GM12874 (cell line): ENCODE measurements around the gene AAK1.

ENCODE experiments used
- CTCF ChIP-seq: IDR thresholded peaks from 2 replicates; pipeline ENCODE4 v1.5.1; 2011; ENCODE audit warnings: low read depth, mild to moderate bottlenecking, control low read depth, low read length, moderate library complexity; ENCODE audit not compliant: insufficient read depth

AAK1 gene

GRCh38 chr2:69580486-69580885, 63.1 kb downstream of the AAK1 start:
- no peak for TF ChIP-seq CTCF

DNA sequence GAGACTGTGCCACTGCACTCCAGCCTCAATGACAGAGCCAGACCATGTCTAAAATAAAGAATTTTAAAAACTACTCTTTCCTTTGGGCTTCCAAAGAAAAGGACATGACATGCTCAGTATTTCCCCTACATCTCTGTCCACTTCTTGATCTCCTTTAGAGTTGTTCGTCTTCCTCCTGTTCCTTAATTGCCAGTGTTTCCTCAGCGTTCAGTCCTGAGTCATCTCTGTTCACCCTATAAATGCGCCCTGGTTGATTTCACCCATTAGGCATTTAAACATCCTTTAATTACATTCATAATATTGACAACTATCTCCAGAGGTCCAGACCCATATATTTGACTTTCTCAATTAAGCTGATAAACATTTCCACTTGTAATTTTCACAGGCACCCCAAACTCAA, 64.0 kb downstream of the AAK1 start:
- TF ChIP-seq CTCF, result no peak

- no peak for TF ChIP-seq CTCF
Measured at GRCh38 chr2:69578198-69578540, 65.4 kb downstream of the AAK1 start.

GRCh38 chr2:69577467-69578197, 65.9 kb downstream of the AAK1 start:
- no peak for TF ChIP-seq CTCF

DNA sequence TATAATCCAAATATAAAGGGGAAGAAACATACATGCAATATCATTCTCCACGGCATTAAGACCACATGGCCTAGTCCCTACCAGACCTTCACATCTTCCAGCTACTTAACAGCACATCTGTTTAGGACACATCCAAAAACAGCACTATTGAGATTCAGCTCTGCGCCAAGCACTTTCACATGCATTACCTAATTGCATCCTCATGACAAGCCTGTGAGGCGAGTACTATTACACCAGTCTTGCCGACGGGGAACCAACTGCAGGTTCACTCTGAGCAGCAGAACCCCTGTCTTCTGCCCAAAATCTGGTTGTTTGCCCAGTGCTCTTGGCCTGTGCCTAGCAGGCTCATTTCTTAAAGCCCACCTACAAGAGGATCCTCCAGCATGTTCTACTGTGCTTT, 66.7 kb downstream of the AAK1 start:
- no peak for TF ChIP-seq CTCF

GRCh38 chr2:69575926-69576325, 67.6 kb downstream of the AAK1 start:
- TF ChIP-seq CTCF, result no peak

GRCh38 chr2:69572641-69573040, 70.9 kb downstream of the AAK1 start:
- no peak for TF ChIP-seq CTCF

DNA sequence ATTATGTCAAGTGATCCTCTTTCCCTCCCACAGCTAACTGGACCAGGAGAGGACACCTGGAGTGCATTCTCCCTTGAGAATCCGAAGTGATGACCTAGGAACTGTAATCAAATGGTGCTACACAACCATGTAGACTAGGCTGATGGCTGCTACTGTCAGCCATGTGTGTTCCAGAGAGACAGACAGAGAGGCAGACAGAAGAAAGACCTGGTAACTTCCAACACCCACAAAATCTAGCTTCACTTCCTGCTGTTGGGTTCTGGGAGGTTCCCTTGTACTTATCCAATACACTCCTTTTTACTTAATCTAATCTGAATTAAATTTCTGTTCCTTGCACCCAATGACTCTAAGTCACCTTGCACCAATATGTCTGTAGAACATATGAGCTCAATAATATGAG, 72.3 kb downstream of the AAK1 start:
- TF ChIP-seq CTCF, result no peak
